ENCODE results near the gene HSPA1L. TPM values are rescaled to one million over a fixed set of nuclear protein-coding genes. Genes with fewer than 3 reads are reported as not detected.

The HSPA1L gene
- total RNA-seq, 1 experiment from 2014 or later = 1.2 TPM

DNA sequence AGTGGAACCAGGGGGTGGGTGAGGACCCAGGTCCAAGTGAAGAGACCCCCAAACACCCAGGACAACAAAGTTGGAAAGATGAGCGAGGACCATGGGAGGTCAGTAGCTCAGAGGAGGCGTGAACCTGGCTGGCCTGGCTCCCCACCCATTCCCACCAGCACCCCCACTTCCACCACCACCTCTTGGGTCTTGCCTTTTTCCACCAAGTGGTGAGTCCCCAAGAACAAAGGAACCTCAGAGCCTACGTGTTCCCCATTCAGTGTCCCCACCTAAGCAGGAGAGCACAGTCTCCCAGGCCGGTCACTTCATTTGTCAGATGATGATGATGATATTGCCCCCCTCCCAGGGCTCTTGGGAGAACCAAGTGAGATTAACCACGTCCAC is 37.4 kb downstream of the HSPA1L start (continued):
- TF ChIP-seq, protein P1, sequence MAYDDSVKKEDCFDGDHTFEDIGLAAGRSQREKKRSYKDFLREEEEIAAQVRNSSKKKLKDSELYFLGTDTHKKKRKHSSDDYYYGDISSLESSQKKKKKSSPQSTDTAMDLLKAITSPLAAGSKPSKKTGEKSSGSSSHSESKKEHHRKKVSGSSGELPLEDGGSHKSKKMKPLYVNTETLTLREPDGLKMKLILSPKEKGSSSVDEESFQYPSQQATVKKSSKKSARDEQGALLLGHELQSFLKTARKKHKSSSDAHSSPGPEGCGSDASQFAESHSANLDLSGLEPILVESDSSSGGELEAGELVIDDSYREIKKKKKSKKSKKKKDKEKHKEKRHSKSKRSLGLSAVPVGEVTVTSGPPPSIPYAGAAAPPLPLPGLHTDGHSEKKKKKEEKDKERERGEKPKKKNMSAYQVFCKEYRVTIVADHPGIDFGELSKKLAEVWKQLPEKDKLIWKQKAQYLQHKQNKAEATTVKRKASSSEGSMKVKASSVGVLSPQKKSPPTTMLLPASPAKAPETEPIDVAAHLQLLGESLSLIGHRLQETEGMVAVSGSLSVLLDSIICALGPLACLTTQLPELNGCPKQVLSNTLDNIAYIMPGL (CRISPR knock-in tag; IDR thresholded peaks at IDR 0.05) = no peak

DNA sequence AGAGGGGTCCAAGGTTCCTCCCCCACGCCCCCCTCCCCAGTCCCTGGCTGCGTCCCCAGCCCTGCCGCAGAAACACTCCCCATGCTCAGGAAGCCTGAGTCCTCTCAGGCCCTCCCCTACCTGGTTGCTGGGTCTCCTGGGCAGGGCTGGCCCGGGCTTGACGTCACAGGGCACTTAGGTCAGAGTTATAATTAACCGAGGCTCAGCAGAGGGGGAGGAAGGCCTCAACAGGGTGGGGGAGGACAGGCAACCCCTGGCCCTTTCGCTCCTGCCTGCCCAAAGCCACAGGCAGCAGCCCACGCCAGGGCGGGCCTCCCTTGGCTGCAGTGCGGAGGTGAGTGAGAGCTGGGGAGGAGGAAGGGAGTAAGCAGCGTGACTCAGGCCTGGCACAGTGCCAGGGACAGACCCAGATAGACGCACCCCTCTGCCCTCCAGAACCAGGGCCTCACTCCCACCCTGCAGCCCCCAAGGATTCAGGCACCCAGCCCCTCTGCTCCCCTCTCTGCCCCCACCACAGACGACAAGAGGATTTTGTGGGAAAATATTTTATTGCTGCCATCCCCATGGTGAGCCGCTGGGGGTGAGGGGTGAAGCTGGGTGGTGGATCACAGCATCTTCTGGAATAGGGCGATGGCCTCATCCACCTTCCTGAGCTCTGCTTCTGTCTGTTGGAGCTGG is 38.0 kb downstream of the HSPA1L start, which contains the start of gene VWA7:
Gene VWA7 (minus strand): TSS at position 340 of the 678 bp plus-strand sequence. CDS start 549 bp downstream, outside the sequence.
- ChIA-PET POLR2A (interaction anchor here (1.5 kb wide), 1 partner anchor 37 kb away, joined by 4 read pairs; no protein-coding TSS in a partner anchor), CTCF (interaction anchor here (0.9 to 1.2 kb wide), 4 partner anchors 14 to 37 kb away, joined by 3 to 6 read pairs (median 4); partner anchors contain the start of gene LSM2)
- Mint-ChIP-seq H3K27me3 (ENCODE audit: low read depth) (no peaks in the 10 kb centered on the region), H3K4me1 (0 out of 2 replicates have a peak, but pooled peaks cover 2% of the 10 kb centered on the region), H3K9me3 (no peaks in the 10 kb centered on the region), H3K27ac (peak within 1 kb of the TSS; percentile 68; the same call in 1 of the 2 replicates), H3K36me3 (peaks cover 10% of the 10 kb centered on the region), H3K4me3 (no peak within 1 kb of the TSS)
- ATAC-seq = peak; percentile 44
- peak; percentile 35 for DNase-seq (ENCODE audit: low spot score)
- no peak for TF ChIP-seq ZBTB21 (CRISPR knock-in tag; IDR thresholded peaks at IDR 0.05; ENCODE audit: borderline replicate concordance)
- no peak for TF ChIP-seq TCF7 (CRISPR knock-in tag; IDR thresholded peaks at IDR 0.05; ENCODE audit: low read depth)
- peak; percentile 50; the same call in 1 of the 2 replicates for TF ChIP-seq GABPB1 (CRISPR knock-in tag; IDR thresholded peaks at IDR 0.05)

DNA sequence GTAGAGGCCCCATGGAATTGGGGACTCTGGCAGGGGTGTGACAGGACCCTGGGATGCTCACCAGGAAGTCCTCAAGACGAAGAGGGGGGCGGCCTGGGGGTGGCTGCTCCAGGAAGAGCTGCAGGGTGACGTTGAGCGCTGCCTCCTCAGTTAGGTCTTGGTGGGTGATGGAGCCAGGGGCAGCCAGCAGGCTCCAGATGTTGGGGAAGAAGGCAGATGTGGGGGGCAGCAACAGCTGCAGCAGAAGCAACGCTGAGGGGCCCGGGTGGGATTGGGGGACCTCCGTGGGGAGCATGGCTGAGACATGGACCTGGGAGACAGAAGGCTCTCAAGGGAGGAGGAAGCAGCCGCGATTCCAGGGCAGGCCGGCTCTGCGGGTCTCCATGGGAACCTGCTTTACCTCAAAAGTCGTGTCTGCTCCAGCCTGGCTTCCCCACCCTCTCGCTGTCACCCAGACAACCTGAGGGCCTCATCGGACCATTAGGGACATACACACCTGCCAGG is 38.5 kb downstream of the HSPA1L start:
- H3K36me3 Mint-ChIP-seq = peaks cover 10% of the 10 kb centered on the region
- no peak for TF ChIP-seq NFE2L1 (CRISPR knock-in tag; IDR thresholded peaks at IDR 0.05)
- TF ChIP-seq ZNF671 (CRISPR knock-in tag; IDR thresholded peaks at IDR 0.05) = 0 out of 2 replicates have a peak, but pooled peaks have one; percentile 46
- H3K4me3 Mint-ChIP-seq = no peak overlapping the region
- H3K4me1 Mint-ChIP-seq = 0 out of 2 replicates have a peak, but pooled peaks cover 2% of the 10 kb centered on the region
- H3K27ac Mint-ChIP-seq = 0 out of 2 replicates have a peak overlapping the region, but pooled peaks have one; percentile 27
- POLR2A ChIA-PET = no interaction called here
- no peaks in the 10 kb centered on the region for H3K9me3 Mint-ChIP-seq
- ATAC-seq (peak; percentile 9), DNase-seq (ENCODE audit: low spot score) (no peak)
- no peaks in the 10 kb centered on the region for H3K27me3 Mint-ChIP-seq (ENCODE audit: low read depth)
- CTCF ChIA-PET = interaction anchor here (0.9 to 1.2 kb wide), 2 partner anchors 15 to 38 kb away, joined by 3 read pairs; no protein-coding TSS in a partner anchor

DNA sequence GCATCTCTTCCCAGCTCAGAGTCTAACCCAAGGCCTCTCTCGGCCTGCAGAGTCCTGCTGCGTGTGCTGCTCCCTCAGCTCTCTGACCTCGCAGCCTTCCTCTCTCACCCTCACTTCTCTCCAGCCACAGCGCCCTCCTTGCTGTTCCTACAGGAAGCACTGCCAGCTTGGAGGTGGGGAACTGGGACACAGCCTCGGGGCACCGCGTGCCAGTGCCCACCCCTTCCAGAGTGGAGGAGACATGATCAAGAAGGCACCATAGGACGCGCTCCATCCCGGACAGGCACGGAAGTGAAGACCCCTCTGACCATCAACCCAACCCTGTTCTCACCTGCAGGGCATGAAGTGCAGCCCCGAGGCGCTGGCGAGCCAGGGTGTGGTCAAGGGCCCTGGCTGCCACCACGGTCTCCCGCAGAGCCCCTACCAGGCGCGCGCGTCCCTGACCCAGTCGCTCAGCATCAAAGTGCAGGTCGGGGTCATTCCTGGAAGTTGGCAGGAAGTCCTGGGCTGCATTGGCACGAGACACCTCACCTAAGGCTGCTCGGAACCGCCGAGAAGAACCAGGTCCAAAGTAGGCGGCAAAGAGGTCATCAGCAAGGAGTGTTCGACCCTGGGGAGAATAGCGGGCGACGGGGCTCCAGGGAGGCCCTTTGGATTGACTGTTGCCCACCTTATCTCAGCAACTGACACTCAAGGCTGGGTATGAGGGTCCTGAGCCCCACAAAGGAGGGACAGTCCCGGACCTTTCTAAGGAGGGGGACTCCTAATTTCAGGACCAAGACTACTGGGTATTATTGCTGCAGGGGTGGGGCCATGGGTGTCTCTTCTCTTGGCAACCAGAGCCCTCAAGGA is 39.2 kb downstream of the HSPA1L start:
- Mint-ChIP-seq H3K27me3 (ENCODE audit: low read depth) (no peaks in the 10 kb centered on the region), H3K9me3 (no peaks in the 10 kb centered on the region), H3K4me3 (no peak overlapping the region), H3K27ac (peak overlapping the region; percentile 36), H3K4me1 (0 out of 2 replicates have a peak, but pooled peaks cover 2% of the 10 kb centered on the region), H3K36me3 (peaks cover 6% of the 10 kb centered on the region)
- ChIA-PET POLR2A (interaction anchor here (1.2 kb wide), 1 partner anchor 15 kb away, joined by 3 read pairs; no protein-coding TSS in a partner anchor), CTCF (interaction anchor here (0.8 to 1.4 kb wide), 7 partner anchors 10 to 95 kb away, joined by 3 to 10 read pairs (median 5); partner anchors contain the start of genes DDAH2, LY6G5C and VARS1)
- ATAC-seq = no peak
- DNase-seq (ENCODE audit: low spot score) = no peak
- no peak for TF ChIP-seq ZBTB21 (CRISPR knock-in tag; IDR thresholded peaks at IDR 0.05; ENCODE audit: borderline replicate concordance)
- TF ChIP-seq, protein P2, sequence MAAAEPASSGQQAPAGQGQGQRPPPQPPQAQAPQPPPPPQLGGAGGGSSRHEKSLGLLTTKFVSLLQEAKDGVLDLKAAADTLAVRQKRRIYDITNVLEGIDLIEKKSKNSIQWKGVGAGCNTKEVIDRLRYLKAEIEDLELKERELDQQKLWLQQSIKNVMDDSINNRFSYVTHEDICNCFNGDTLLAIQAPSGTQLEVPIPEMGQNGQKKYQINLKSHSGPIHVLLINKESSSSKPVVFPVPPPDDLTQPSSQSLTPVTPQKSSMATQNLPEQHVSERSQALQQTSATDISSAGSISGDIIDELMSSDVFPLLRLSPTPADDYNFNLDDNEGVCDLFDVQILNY (CRISPR knock-in tag; IDR thresholded peaks at IDR 0.05) = no peak
- TF ChIP-seq, protein P3, sequence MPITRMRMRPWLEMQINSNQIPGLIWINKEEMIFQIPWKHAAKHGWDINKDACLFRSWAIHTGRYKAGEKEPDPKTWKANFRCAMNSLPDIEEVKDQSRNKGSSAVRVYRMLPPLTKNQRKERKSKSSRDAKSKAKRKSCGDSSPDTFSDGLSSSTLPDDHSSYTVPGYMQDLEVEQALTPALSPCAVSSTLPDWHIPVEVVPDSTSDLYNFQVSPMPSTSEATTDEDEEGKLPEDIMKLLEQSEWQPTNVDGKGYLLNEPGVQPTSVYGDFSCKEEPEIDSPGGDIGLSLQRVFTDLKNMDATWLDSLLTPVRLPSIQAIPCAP (CRISPR knock-in tag; IDR thresholded peaks at IDR 0.05) = no peak
- no peak for TF ChIP-seq IRF2 (CRISPR knock-in tag; IDR thresholded peaks at IDR 0.05; ENCODE audit: borderline replicate concordance, low read depth)
- no peak for TF ChIP-seq CBFB (CRISPR knock-in tag; IDR thresholded peaks at IDR 0.05; ENCODE audit: low read depth)
- no peak for TF ChIP-seq HMGA2 (CRISPR knock-in tag; IDR thresholded peaks at IDR 0.05)
- TF ChIP-seq GRHL2 (CRISPR knock-in tag; IDR thresholded peaks at IDR 0.05; ENCODE audit: insufficient replicate concordance, severe bottlenecking) = no peak
- TF ChIP-seq, protein P4, sequence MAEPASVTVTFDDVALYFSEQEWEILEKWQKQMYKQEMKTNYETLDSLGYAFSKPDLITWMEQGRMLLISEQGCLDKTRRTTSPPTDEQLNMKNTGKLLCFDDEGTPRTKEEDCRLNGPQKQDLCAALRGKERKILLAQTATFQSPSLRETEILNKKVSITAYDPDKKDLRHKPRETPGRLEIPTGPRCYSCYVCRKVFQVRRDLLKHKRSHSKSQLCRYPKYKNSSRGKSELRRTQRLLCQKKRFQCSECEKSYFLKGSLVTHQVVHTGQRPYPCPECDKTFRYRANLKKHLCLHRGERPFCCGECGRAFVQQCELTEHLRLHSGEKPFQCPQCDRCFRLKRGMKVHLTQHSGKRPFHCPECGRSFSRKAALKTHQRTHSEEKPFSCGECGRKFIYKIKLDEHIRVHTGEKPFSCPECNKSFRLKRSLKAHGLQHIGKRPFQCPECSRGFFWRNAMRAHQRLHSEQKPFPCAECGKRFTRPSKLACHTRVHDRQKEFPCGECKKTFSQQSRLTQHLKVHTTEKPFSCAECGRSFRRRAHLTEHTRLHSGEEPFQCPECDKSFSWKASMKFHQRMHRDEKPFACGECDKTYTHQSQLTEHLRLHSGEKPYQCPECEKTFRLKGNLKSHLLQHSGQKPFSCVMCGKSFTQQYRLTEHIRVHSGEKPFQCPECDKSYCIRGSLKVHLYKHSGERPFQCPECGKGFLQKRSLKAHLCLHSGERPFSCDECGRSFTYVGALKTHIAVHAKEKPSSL (CRISPR knock-in tag; conservative IDR thresholded peaks at IDR 0.05) = no peak
- TF ChIP-seq RORB (CRISPR knock-in tag; IDR thresholded peaks at IDR 0.05) = no peak
- TF ChIP-seq, protein P5, sequence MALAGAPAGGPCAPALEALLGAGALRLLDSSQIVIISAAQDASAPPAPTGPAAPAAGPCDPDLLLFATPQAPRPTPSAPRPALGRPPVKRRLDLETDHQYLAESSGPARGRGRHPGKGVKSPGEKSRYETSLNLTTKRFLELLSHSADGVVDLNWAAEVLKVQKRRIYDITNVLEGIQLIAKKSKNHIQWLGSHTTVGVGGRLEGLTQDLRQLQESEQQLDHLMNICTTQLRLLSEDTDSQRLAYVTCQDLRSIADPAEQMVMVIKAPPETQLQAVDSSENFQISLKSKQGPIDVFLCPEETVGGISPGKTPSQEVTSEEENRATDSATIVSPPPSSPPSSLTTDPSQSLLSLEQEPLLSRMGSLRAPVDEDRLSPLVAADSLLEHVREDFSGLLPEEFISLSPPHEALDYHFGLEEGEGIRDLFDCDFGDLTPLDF (CRISPR knock-in tag; IDR thresholded peaks at IDR 0.05) = no peak
- no peak for TF ChIP-seq ATF1 (CRISPR knock-in tag; IDR thresholded peaks at IDR 0.05)
- no peak for TF ChIP-seq NFE2L1 (CRISPR knock-in tag; IDR thresholded peaks at IDR 0.05)
- no peak for TF ChIP-seq ZNF138 (CRISPR knock-in tag; conservative IDR thresholded peaks at IDR 0.05)
- TF ChIP-seq FOXP1 (CRISPR knock-in tag; IDR thresholded peaks at IDR 0.05; ENCODE audit: borderline replicate concordance) = no peak
